GM19239 (cell line): ENCODE data around the gene TMEM204.
A peak's percentile ranks its signal among the peaks of the same experiment; 100 is the strongest.

Source experiments
- DNase-seq: peaks from one replicate; pipeline ENCODE4 v3.0.0; 2011; ENCODE audit warnings: low spot score; ENCODE audit not compliant: insufficient read length
- FAIRE-seq: peaks from 2 replicates; lab custom pipeline; 2011; peaks lifted over from hg19 to GRCh38; lab: Jason Lieb, UNC

TMEM204 gene

DNA sequence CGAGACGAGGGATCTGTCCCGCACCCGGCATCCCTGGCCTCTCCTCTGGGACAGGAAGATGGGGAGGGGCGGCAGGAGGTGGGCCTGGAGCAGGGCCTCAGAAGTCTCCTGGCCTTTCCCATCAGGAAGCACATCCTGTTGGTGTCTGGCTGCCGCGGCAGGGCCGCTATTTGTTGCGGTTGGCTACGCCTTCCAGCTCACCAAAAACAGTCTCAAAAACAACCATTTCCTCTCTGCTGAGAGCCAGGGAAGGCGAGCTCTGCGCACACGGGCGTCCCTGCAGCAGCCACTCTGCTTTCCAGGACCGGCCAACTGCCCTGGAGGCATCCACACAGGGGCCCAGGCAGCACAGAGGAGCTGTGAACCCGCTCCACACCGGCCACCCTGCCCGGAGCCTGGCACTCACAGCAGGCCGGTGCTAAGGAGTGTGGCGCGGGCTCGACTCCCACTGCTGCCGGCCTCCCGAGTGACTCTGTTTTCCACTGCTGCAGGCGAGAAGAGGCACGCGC, at the start of gene TMEM204:
Gene TMEM204 (plus strand): TSS at position 224 of the 509 bp plus-strand sequence. CDS start 610 bp downstream, outside the sequence.
- FAIRE-seq: no peak
- peak; percentile 60 for DNase-seq

GRCh38 chr16:1485847-1486496, 47.5 kb upstream of the TMEM204 start:
- no peak for DNase-seq
- FAIRE-seq: no peak

- DNase-seq (no peak), FAIRE-seq (no peak)
These were observed 46.7 kb upstream of the TMEM204 start for GRCh38 chr16:1486551-1487390.

GRCh38 chr16:1487395-1488053, 45.9 kb upstream of the TMEM204 start:
- DNase-seq (no peak), FAIRE-seq (no peak)

DNA sequence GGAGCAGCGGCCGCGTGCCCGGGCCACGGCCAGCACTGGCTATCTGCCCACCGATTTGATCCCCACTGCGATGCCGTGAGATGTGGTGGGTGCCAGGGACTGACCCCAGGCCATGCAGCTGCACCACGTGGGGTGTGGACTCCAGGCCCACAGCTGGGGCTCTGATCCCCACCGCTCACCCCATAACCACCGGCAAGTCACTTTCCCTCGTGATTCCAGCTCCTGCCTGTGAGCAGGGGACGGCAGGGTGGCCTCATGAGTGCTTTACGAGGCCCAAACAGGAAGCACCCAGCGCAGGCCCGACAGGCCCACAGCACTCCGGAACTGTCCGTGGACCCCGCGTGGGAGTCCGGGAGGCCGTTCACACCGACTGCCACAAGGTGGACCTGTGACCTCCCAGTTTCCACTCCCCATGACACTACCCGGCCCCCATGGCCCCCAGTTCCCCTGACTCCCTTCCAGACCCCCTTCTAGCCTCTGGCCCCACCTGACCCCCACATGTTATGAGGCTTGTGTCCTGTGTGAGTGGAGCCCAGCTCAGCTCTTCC, 45.3 kb upstream of the TMEM204 start:
- no peak for FAIRE-seq
- no peak for DNase-seq

DNA sequence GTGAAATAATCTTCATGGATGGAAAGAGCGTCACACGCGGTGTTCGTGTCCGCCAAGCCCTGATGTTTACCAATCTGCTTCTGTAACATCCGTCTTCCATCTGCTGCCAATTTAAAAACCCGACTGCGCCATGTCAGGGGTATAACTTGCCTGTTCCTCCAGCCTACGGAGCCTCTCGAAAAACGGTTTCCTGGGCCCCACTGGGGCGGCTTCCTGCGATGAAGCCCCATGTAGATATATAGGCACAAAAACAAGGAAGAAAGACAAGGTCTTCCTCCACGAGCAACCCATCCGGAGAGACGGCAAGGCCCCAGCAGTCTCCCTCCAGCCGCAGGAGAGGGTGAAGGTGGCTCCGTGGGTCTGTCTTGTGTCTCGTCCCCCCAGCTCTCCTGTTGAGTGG, 44.8 kb upstream of the TMEM204 start, which contains the start of gene PTX4:
Gene PTX4 (minus strand): TSS at position 326 of the 400 bp plus-strand sequence. CDS start 35 bp downstream, at position 291.
- FAIRE-seq (no peak), DNase-seq (no peak)

DNA sequence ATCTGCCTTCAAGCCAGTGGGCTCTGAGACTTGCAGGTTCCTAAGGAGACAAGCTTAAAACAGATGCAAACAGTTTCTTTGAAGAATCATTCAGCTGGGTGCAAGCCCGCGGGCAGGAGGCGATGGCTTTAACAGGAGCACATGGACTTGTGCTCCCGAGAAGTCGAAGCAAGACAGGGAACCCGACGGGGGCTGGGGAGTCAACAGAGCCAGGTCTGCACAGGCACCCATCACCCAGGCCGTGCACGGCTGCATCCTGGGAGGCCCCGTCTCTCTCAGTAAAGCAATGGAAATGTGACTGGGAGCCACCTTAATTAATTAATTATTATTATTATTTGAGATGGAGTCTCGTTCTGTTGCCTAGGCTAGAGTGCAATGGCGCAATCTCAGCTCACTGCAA, 44.4 kb upstream of the TMEM204 start:
- FAIRE-seq (no peak), DNase-seq (no peak)

DNA sequence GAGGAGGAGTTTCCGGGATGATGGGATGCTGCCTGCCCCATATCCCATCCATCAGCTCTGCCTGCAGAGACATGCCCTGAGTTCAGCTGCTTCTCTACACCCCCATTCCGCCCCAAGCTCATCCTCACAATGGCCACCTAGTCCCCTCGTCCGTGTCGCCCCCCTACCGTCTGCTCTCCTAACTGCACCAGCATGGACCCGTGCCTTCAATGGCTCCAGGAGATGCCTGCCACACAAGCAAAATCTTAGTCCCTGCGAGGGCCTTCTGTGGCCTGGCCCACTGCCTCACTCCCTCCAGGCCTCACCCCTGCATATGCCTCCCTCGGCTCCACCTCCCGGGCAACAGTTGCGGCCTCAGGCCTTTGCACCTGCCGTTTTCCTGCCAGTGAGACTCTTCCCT, 42.1 kb upstream of the TMEM204 start:
- DNase-seq (no peak), FAIRE-seq (no peak)

DNA sequence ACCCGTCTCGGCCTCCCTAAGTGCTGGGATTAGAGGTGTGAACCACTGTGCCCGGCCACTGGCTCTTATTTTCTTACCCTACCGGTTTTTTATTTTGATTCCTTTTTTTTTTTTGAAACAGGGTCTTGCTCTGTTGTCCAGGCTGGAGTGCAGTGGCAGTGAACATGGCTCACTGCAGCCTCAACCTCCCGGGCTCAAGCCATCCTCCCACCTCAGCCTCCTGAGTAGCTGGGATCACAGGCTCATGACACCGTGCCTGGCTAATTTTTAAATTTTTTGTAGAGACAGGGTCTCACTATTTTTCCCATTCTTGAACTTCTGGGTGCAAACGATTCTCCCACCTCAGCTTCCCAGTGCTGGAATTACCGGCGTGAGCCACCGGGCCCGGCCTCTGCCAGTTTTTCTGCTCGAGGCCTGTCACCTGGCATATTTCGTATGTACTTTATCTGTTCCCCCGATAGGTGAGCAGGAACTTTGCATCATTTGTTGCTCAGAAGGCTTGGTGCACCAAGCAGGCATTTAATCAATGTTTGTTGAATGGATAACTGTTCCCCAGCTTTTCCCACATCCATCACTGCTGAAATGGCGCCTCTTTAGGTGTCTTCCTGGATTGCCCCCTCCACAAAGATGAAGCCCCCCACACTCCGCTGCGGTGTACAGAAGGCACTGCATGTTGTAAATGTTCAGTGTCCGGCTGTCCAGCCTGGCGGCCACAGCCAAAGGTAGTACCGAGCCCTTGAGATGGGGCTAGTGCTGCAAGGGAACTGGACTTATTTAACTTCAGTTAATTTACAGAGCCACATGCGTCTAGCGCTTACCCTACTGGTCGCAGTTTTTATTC, 41.2 kb upstream of the TMEM204 start:
- no peak for DNase-seq
- FAIRE-seq: no peak

GRCh38 chr16:1492923-1493745, 40.3 kb upstream of the TMEM204 start, which contains the start of gene TELO2:
Gene TELO2 (plus strand): TSS chr16:1493360. CDS start chr16:1494282, 922 bp downstream.
- FAIRE-seq (peak; percentile 97), DNase-seq (peak; percentile 97)

GRCh38 chr16:1493746-1494094, 39.7 kb upstream of the TMEM204 start:
- FAIRE-seq (peak; percentile 53), DNase-seq (peak; percentile 64)

DNA sequence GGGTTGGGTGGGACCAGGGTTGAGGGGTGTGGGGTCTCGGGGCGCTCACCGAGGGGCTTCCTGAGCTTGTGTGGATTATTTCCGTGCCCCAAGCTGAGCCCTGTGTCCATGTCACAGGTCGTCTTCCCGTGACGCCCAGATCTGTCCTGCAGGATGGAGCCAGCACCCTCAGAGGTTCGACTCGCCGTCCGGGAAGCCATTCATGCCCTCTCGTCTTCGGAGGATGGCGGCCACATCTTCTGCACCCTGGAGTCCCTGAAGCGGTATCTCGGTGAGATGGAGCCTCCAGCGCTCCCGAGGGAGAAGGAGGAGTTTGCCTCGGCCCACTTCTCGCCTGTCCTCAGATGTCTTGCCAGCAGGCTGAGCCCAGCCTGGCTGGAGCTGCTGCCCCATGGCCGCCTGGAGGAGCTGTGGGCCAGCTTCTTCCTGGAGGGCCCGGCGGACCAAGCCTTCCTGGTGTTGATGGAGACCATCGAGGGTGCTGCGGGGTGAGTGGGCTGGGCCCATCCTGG, 39.3 kb upstream of the TMEM204 start:
- FAIRE-seq: no peak
- DNase-seq: no peak

DNA sequence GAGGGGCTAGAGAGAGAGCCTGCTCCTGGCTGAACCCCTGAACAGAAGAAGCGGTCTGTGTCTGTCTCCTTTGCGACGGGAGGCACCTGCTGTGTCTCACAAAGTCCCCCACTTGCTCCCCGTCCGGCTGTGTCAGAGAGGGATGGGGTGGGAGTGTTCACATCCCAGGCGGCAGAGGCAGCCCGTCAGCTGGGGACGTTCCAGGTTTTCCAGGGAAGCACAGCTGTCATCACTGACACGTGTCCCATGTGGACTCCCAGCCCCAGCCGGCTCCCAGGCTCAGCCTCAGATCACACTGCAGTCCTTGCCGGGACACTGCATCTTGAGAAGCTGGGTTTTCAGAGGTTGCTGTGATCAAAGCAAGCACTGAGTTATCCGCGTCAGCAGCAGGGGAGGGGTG, 38.8 kb upstream of the TMEM204 start:
- no peak for FAIRE-seq
- no peak for DNase-seq

- no peak for FAIRE-seq
These were observed 38.1 kb upstream of the TMEM204 start for GRCh38 chr16:1495211-1495888.

GRCh38 chr16:1495889-1496262, 37.6 kb upstream of the TMEM204 start:
- DNase-seq: no peak
- FAIRE-seq: no peak

More at GRCh38 chr16:1495211-1495888, 38.1 kb upstream of the TMEM204 start:
- DNase-seq: no peak

GRCh38 chr16:1496464-1496863, 37.0 kb upstream of the TMEM204 start:
- DNase-seq (no peak), FAIRE-seq (no peak)

GRCh38 chr16:1497014-1497598, 36.4 kb upstream of the TMEM204 start:
- DNase-seq (no peak), FAIRE-seq (no peak)
